MCF 10A (cell line): ENCODE measurements around the gene SLC24A2. TPM values are rescaled to one million over a fixed set of nuclear protein-coding genes. Genes with fewer than 3 reads are reported as not detected.
A peak's percentile ranks its signal among the peaks of the same experiment; 100 is the strongest.
"Not testable (repeated sequence)": the region's sequence is repeated elsewhere in the genome, so short reads cannot be mapped to it uniquely, and the experiment has no call there.

Experiments
- Bru-seq: library from RNA; stranded (reverse); fragments of 400-500 nt; gene quantifications from one replicate; lab custom pipeline; 2021; lab: Mats Ljungman, UMichigan
- BruChase-seq, 2 experiments: library from RNA; stranded (reverse); fragments of 400-500 nt; gene quantifications; one replicate each; lab custom pipeline; 2021; lab: Mats Ljungman, UMichigan
- BruUV-seq: library from RNA; stranded (reverse); fragments of 400-500 nt; replicated peaks from 2 replicates; lab custom pipeline; 2021; lab: Mats Ljungman, UMichigan
- CTCF ChIA-PET: fragments of 300-600 bp; sonication (Branson Sonifier 250); formaldehyde crosslinking; extraction: SDS; loops from one replicate; lab custom pipeline; 2021; ENCODE audit warnings: antibody characterized with exemption, inconsistent platforms; lab: Yijun Ruan, JAX
- POLR2A ChIA-PET: fragments of 300-600, 350-650 bp; sonication (Branson Sonifier 250); formaldehyde crosslinking; extraction: SDS; loops from one replicate; lab custom pipeline; 2020; ENCODE audit warnings: antibody characterized with exemption, inconsistent platforms; lab: Yijun Ruan, JAX
- DNase-seq: peaks from one replicate; pipeline ENCODE4 v3.0.0-alpha.2; 2018; ENCODE audit not compliant: unreplicated experiment
- H3K27ac Mint-ChIP-seq: one replicate; pipeline ENCODE4 v1.8.0; 2022; ENCODE audit warnings: mild to moderate bottlenecking, low read depth, mixed read lengths; ENCODE audit not compliant: unreplicated experiment
- H3K27me3 Mint-ChIP-seq: one replicate; pipeline ENCODE4 v1.8.0; 2022; ENCODE audit warnings: mixed read lengths; ENCODE audit not compliant: insufficient read depth, unreplicated experiment
- H3K36me3 Mint-ChIP-seq: one replicate; pipeline ENCODE4 v1.8.0; 2022; ENCODE audit warnings: mild to moderate bottlenecking, moderate library complexity, mixed read lengths; ENCODE audit not compliant: insufficient read depth, unreplicated experiment
- H3K4me1 Mint-ChIP-seq: one replicate; pipeline ENCODE4 v1.8.0; 2022; ENCODE audit warnings: mixed read lengths; ENCODE audit not compliant: insufficient read depth, unreplicated experiment
- H3K4me3 Mint-ChIP-seq: one replicate; pipeline ENCODE4 v1.8.0; 2022; ENCODE audit warnings: mild to moderate bottlenecking, moderate library complexity, mixed read lengths; ENCODE audit not compliant: unreplicated experiment
- H3K9me3 Mint-ChIP-seq: one replicate; pipeline ENCODE4 v1.8.0; 2022; ENCODE audit warnings: mixed read lengths; ENCODE audit not compliant: unreplicated experiment
- CTCF ChIP-seq: fragments of 200-600 bp; IDR thresholded peaks from one replicate; pipeline ENCODE4 v1.8.0; 2022; ENCODE audit warnings: antibody characterized with exemption, mild to moderate bottlenecking; ENCODE audit not compliant: unreplicated experiment
- intact Hi-C: fragments of 100-400 bp; cut with micrococcal nuclease; formaldehyde crosslinking; loops from 2 replicates; pipeline ENCODE4 v1.14.1; 2022
- long read RNA-seq: library from polyadenylated mRNA; stranded (forward); transcript quantifications from one replicate; pipeline ENCODE4 v2.0.0, GENCODE V29; 2022
- total RNA-seq: library from RNA; stranded (reverse); gene quantifications from 2 replicates; pipeline ENCODE4 v1.2.3, GENCODE V29; 2022

The SLC24A2 gene
- total RNA-seq (not detected in 2 replicates), Bru-seq, nascent RNA (percentile 2 among the genes with signal in this experiment), BruChase-seq, experiment 1, labeled RNA remaining after a 6-hour chase (percentile 1 among the genes with signal in this experiment), BruChase-seq, experiment 2, labeled RNA remaining after a 2-hour chase (percentile 2 among the genes with signal in this experiment)
- long read RNA-seq, result 0 reads

DNA sequence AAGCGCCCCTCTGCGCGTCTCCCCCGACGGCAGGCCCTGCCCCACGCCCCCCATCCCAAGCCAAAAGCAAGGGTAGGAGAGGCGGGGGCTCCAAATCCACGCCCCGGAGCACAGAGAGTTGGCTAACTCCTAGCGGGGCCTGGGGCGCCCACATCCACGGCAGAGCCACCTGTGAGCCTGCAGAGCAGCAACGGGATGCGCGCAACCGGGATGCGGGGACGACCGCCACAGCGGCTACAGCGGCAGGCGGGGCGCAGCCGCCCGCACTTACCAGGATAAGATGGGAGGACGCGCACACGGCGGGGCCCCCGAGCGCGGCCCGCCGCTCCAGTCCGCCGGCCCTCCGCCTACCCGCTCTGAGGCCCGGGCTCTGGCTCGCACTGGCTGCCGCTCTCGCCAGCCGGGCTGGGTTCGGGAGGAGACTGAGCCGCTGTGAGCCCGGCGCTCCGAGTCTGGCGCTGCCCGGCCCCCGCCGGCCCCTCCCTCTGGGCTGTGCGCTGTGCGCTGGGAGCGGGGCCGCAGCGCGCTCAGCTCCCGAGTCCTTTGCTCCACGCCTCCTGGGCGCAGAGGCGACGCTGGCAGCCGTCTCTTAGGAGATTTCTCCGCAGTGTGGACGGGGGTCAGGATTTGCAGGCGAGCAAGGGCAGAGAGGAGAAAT lies at the start of gene SLC24A2:
SLC24A2 (minus strand) TSS at position 424 of the 658 bp plus-strand sequence.
- H3K9me3 Mint-ChIP-seq, result peaks cover 7% of the 10 kb centered on the region
- no peak for DNase-seq
- CTCF ChIA-PET, result no interaction called here
- intact Hi-C loops, result no loop called here
- no peak within 1 kb of the TSS for H3K4me3 Mint-ChIP-seq
- no peaks in the 10 kb centered on the region for H3K4me1 Mint-ChIP-seq
- POLR2A ChIA-PET, result no interaction called here
- no peak for TF ChIP-seq CTCF
- no peaks in the 10 kb centered on the region for H3K36me3 Mint-ChIP-seq
- BruUV-seq, result no TSS peak
- no peaks in the 10 kb centered on the region for H3K27me3 Mint-ChIP-seq
- H3K27ac Mint-ChIP-seq, result no peak within 1 kb of the TSS

DNA sequence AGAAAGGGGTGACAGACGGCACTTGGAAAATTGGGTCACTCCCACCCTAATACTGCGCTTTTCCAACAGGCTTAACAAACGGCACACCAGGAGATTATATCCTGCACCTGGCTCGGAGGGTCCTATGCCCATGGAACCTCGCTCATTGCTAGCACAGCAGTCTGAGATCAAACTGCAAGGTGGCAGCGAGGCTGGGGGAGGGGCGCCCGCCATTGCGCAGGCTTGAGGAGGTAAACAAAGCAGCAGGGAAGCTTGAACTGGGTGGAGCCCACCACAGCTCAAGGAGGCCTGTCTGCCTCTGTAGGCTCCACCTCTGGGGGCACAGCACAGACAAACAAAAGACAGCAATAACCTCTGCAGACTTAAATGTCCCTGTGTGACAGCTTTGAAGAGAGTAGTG lies 44.5 kb upstream of the SLC24A2 start:
- H3K9me3 Mint-ChIP-seq, result peaks cover 15% of the 10 kb centered on the region
- DNase-seq, H3K27ac Mint-ChIP-seq, H3K4me1 Mint-ChIP-seq, CTCF ChIA-PET, BruUV-seq, intact Hi-C loops, H3K4me3 Mint-ChIP-seq, H3K36me3 Mint-ChIP-seq, POLR2A ChIA-PET, H3K27me3 Mint-ChIP-seq: not testable (repeated sequence)

DNA sequence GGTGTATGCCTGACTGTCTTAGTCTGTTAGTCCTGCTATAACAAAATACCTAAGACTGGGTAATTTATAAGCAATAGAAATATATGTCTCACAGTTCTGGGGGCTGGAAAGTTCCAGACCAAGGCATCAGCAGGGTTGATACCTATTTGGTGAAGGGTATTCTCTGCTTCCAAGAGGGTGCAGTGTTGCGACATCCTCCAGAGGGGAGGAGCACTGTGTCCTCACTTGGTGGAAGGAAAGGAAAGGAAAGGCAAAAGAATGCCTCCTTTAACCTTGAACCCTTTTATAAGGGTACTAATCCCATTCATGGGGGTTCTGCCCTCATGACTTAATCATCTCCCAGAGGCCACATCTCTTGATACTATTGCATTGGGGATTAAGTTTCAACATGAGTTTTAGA lies 42.0 kb upstream of the SLC24A2 start:
- Mint-ChIP-seq H3K27ac (no peak overlapping the region), H3K4me1 (no peaks in the 10 kb centered on the region), H3K27me3 (no peaks in the 10 kb centered on the region), H3K9me3 (peaks cover 8% of the 10 kb centered on the region), H3K4me3 (no peak overlapping the region), H3K36me3 (no peaks in the 10 kb centered on the region)
- intact Hi-C loops, result no loop called here
- ChIA-PET POLR2A (no interaction called here), CTCF (no interaction called here)
- DNase-seq, result no peak
- TF ChIP-seq CTCF, result no peak
- no TSS peak for BruUV-seq

DNA sequence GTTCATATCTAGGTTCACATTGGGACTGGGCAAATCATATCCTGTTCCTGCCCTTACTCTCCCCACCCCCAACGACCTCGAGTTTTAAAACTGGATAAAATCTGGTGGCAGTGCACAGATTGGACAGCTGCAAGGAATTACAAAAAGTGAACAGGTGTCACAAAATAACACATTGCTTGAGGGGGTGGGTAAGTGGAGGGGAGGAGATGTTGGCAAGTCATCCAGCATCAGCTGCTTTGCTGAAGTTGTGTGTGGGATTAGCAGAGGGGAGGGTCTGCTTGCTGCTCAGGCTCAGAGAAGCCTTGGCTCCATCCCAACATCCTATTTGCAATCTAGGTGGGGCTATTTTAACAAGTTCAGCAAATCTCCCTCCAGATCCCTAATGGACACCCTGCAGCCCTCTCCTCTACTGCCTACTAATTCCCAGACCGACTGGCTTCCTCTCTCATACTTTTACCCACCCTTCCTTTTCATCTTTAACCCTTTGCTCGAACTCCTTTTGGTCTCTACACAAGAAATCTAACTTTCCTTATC lies 39.8 kb upstream of the SLC24A2 start:
- Mint-ChIP-seq H3K27me3 (no peaks in the 10 kb centered on the region), H3K4me1 (no peaks in the 10 kb centered on the region), H3K9me3 (no peaks in the 10 kb centered on the region), H3K4me3 (no peak overlapping the region), H3K27ac (no peak overlapping the region), H3K36me3 (no peaks in the 10 kb centered on the region)
- DNase-seq, result no peak
- ChIA-PET CTCF (interaction anchor here (0.8 kb wide), 1 partner anchor 335 kb away, joined by 3 read pairs; no protein-coding TSS in a partner anchor), POLR2A (no interaction called here)
- TF ChIP-seq CTCF, result no peak
- intact Hi-C loops, result no loop called here
- BruUV-seq, result no TSS peak
